K562 (cell line): ENCODE measurements around the gene TMTC2. TPM values are rescaled to one million over a fixed set of nuclear protein-coding genes. Genes with fewer than 3 reads are reported as not detected.

Experiments used
- ATAC-seq: fragments of 200-7000 bp; cut with Tn5 transposase; 3 replicates; pipeline ENCODE4 v1.9.1; 2020; ENCODE audit warnings: moderate library complexity
- BruUV-seq: library from RNA; stranded (reverse); fragments of 400-500 nt; replicated peaks from 2 replicates; lab custom pipeline; 2021; lab: Mats Ljungman, UMichigan
- CTCF ChIA-PET: fragments of 300-600 bp; formaldehyde crosslinking; extraction: SDS; loops from one replicate; lab custom pipeline; 2021; ENCODE audit warnings: low intra/inter-chr PET ratio; lab: Yijun Ruan, JAX
- POLR2A ChIA-PET: fragments of 300-600, 350-650 bp; sonication (Branson Sonifier 250); formaldehyde crosslinking; extraction: SDS; loops from one replicate; lab custom pipeline; 2021; ENCODE audit warnings: antibody characterized with exemption, inconsistent platforms; lab: Yijun Ruan, JAX
- DNase-seq, 4 experiments: peaks; one replicate each; pipeline versions ENCODE4 v3.0.0 to v3.0.0-alpha.2; 2011 to 2018; ENCODE audit warnings: low spot score in 3 of 4, mixed read lengths in 3 of 4; ENCODE audit errors: extremely low read depth in 1 of 4
- FAIRE-seq: peaks from 2 replicates; lab custom pipeline; 2011; peaks lifted over from hg19 to GRCh38; lab: Jason Lieb, UNC
- H2AFZ ChIP-seq: 2 replicates; pipeline ENCODE4 v1.6.0; 2011; ENCODE audit warnings: low read depth, low read length, control low read depth, inconsistent platforms
- H3K27ac ChIP-seq: fragments of 200-600 bp; 3 replicates; pipeline ENCODE4 v1.8.0; 2011; ENCODE audit warnings: low read depth, mild to moderate bottlenecking, control low read depth, inconsistent platforms, low read length, moderate library complexity, mixed read lengths; ENCODE audit errors: extremely low read depth
- H3K27me3 ChIP-seq, 2 experiments: fragments of 300-600 bp in 1 of 2; 2 replicates in 1 of 2; 3 replicates in 1 of 2; pipeline versions ENCODE4 v1.6.0 to v1.8.0; 2011; ENCODE audit warnings: inconsistent platforms in 2 of 2, low read length in 2 of 2, mild to moderate bottlenecking in 1 of 2, mixed read lengths in 1 of 2, moderate library complexity in 1 of 2; ENCODE audit not compliant: control insufficient read depth in 2 of 2, insufficient read depth in 2 of 2
- H3K36me3 ChIP-seq: fragments of 300-600 bp; 3 replicates; pipeline ENCODE4 v1.8.0; 2011; ENCODE audit warnings: mild to moderate bottlenecking, low read length, inconsistent platforms; ENCODE audit not compliant: control insufficient read depth, insufficient read depth
- H3K4me1 ChIP-seq, 2 experiments: fragments of 200-600 bp in 1 of 2; replicated peaks in 1 of 2; 2 replicates in 1 of 2; 3 replicates in 1 of 2; pipeline versions ENCODE4 v1.5.1 to v1.8.0; 2011; ENCODE audit warnings: inconsistent platforms in 2 of 2, low read length in 2 of 2, mild to moderate bottlenecking in 1 of 2, mixed read lengths in 1 of 2, moderate library complexity in 1 of 2; ENCODE audit not compliant: control insufficient read depth in 2 of 2, insufficient read depth in 2 of 2
- H3K4me2 ChIP-seq: 2 replicates; pipeline ENCODE4 v1.6.1; 2011; ENCODE audit warnings: low read length, control low read depth, inconsistent platforms, mixed read lengths; ENCODE audit not compliant: insufficient read depth
- H3K4me3 ChIP-seq: fragments of 200-600 bp; sonication (generic), shearing (Covaris generic); 2 replicates; pipeline ENCODE4 v1.5.1; 2016; ENCODE audit warnings: control low read depth, inconsistent platforms
- H3K79me2 ChIP-seq: fragments of 200-600 bp; 3 replicates; pipeline ENCODE4 v1.8.0; 2011; ENCODE audit warnings: low read length, inconsistent platforms; ENCODE audit not compliant: control insufficient read depth, insufficient read depth
- H3K9ac ChIP-seq, 2 experiments: 2 replicates each; pipeline versions ENCODE4 v1.6.0 to v1.6.1; 2011; ENCODE audit warnings: low read depth in 2 of 2, low read length in 2 of 2, control low read depth in 1 of 2, inconsistent platforms in 1 of 2, mild to moderate bottlenecking in 1 of 2, mixed read lengths in 1 of 2; ENCODE audit not compliant: insufficient read depth in 1 of 2
- H3K9me1 ChIP-seq: one replicate; pipeline ENCODE4 v1.6.0; 2011; ENCODE audit warnings: inconsistent platforms, mild to moderate bottlenecking, low read length, moderate library complexity; ENCODE audit not compliant: control insufficient read depth, insufficient read depth
- H3K9me3 ChIP-seq: replicated peaks from 2 replicates; pipeline ENCODE4 v1.5.1; 2011; ENCODE audit warnings: low read depth, low read length, inconsistent platforms; ENCODE audit not compliant: control insufficient read depth, insufficient read depth
- H4K20me1 ChIP-seq: replicated peaks from 2 replicates; pipeline ENCODE4 v1.6.1; 2011; ENCODE audit warnings: low read length, inconsistent platforms, mixed read lengths; ENCODE audit not compliant: control insufficient read depth, insufficient read depth
- ARID2 ChIP-seq: fragments of 450-650 bp; IDR thresholded peaks from 2 replicates; pipeline ENCODE4 v1.6.1; 2017; ENCODE audit warnings: antibody characterized with exemption, mild to moderate bottlenecking
- COPS2 ChIP-seq: fragments of 450-650 bp; conservative IDR thresholded peaks from 2 replicates; pipeline ENCODE4 v1.6.1; 2016; ENCODE audit warnings: mild to moderate bottlenecking, moderate library complexity
- CREB3L1 ChIP-seq: fragments of 450-650 bp; IDR thresholded peaks from 2 replicates; pipeline ENCODE4 v1.6.1; 2014; ENCODE audit warnings: low read depth, mild to moderate bottlenecking, moderate library complexity, borderline replicate concordance
- DEAF1 ChIP-seq: fragments of 450-650 bp; formaldehyde crosslinking; IDR thresholded peaks from 2 replicates; pipeline ENCODE4 v1.4.0; 2020; ENCODE audit warnings: mild to moderate bottlenecking, moderate library complexity
- E2F3 ChIP-seq: fragments of 250-450 bp; sonication (Bioruptor Pico); IDR thresholded peaks from 2 replicates; pipeline ENCODE4 v1.4.0; 2020; ENCODE audit warnings: mild to moderate bottlenecking
- LCOR ChIP-seq: sonication (generic); formaldehyde crosslinking; IDR thresholded peaks from 2 replicates; pipeline ENCODE4 v1.8.0; 2022; ENCODE audit warnings: mild to moderate bottlenecking, missing genetic modification reagents
- POLR2G ChIP-seq: fragments of 200-400 bp; formaldehyde crosslinking; IDR thresholded peaks from 2 replicates; pipeline ENCODE4 v1.6.1; 2017; ENCODE audit warnings: low read depth, mild to moderate bottlenecking, antibody characterized with exemption, low read length, moderate library complexity
- RBM39 ChIP-seq: fragments of 200-400 bp; formaldehyde crosslinking; optimal IDR thresholded peaks from 2 replicates; pipeline ENCODE3; 2018; ENCODE audit warnings: low read depth, low read length
- ZBTB49 ChIP-seq: sonication (generic); formaldehyde crosslinking; IDR thresholded peaks from 2 replicates; pipeline ENCODE4 v1.8.0; 2022; ENCODE audit warnings: missing genetic modification reagents, mild to moderate bottlenecking, borderline replicate concordance
- ZNF133 ChIP-seq: fragments of 250-450 bp; sonication (Bioruptor Pico); IDR thresholded peaks from 2 replicates; pipeline ENCODE4 v1.4.0; 2020; ENCODE audit warnings: mild to moderate bottlenecking
- ZNF3 ChIP-seq: fragments of 250-450 bp; sonication (Bioruptor Pico); IDR thresholded peaks from 2 replicates; pipeline ENCODE4 v1.5.0; 2021; ENCODE audit warnings: mild to moderate bottlenecking, moderate library complexity
- ZNF41 ChIP-seq: fragments of 250-450 bp; sonication (Bioruptor Pico); conservative IDR thresholded peaks from 2 replicates; pipeline ENCODE4 v1.4.0; 2020; ENCODE audit warnings: mild to moderate bottlenecking
- ZNF436 ChIP-seq: fragments of 250-450, 450-650 bp; sonication (Bioruptor Pico); formaldehyde crosslinking; IDR thresholded peaks from 2 replicates; pipeline ENCODE4 v1.7.0; 2020; ENCODE audit warnings: mild to moderate bottlenecking
- WGBS: fragments of 100-300 bp; shearing (Covaris generic); methylation state at CpG from one replicate; pipeline ENCODE4 v1.1.6; 2016; ENCODE audit warnings: low coverage, mixed read lengths; ENCODE audit not compliant: insufficient coverage; ENCODE audit errors: missing lambda C conversion rate; 5-methylcytosine and 5-hydroxymethylcytosine counted together
- in situ Hi-C: fragments of 300-500 bp; cut with MboI; formaldehyde crosslinking; loops from 4 replicates; pipeline ENCODE4 v1.15.0; 2018; ENCODE audit warnings: inconsistent platforms, mixed read lengths
- intact Hi-C: fragments of 100-400 bp; cut with micrococcal nuclease; formaldehyde crosslinking; loops from 2 replicates; pipeline ENCODE4 v1.14.2; 2022
- polyA plus RNA-seq, 8 experiments: library from polyadenylated mRNA; depleted of rRNA in 4 of 8; stranded (reverse) in 5 of 8; unstranded in 3 of 8; fragments of >200 nt; fragmentation: Nextera tagmentation in 2 of 8; fragmentation: Illumina TruSeq in 1 of 8; extraction: Ambion mirVana in 2 of 8; extraction: Trizol in 1 of 8; gene quantifications; 2 replicates each; pipeline versions ENCODE4 v1.2.1 to v1.2.3, GENCODE V29; 2011 to 2014; ENCODE audit warnings: inconsistent platforms in 1 of 8, missing spikeins in 1 of 8
- total RNA-seq, 7 experiments: library from RNA; depleted of rRNA in 6 of 7; stranded (reverse); fragments of >200 nt in 6 of 7; fragmentation: Illumina TruSeq in 2 of 7; extraction: Trizol in 2 of 7; gene quantifications; 2 replicates each; pipeline versions ENCODE4 v1.2.1 to v1.2.3, GENCODE V29; 2011 to 2021; ENCODE audit warnings: low replicate concordance in 1 of 7
- TF ChIP-seq, protein P1 (sequence below): fragments of 450-650 bp; IDR thresholded peaks from one replicate; pipeline ENCODE4 v1.6.1; 2018; ENCODE audit warnings: mild to moderate bottlenecking, moderate library complexity; ENCODE audit not compliant: partially characterized antibody
- TF ChIP-seq, protein P2 (sequence below): fragments of 250-450 bp; sonication (Bioruptor Pico); IDR thresholded peaks from 2 replicates; pipeline ENCODE4 v1.8.0; 2021; ENCODE audit warnings: mild to moderate bottlenecking, moderate library complexity

Gene TMTC2
- total and polyA plus RNA-seq, 9 of the 15 experiments (the other 6 are each of a cell fraction or from before 2014, with no cell fraction given) = 0.29 to 1.1 (median 0.55) TPM

GRCh38 chr12:83141460-83141994 lies 454.8 kb downstream of the TMTC2 start:
- Histone ChIP-seq H3K4me3 (no peak overlapping the region), H3K9me1 (no peaks in the 10 kb centered on the region), H3K4me1 (no peaks in the 10 kb centered on the region), H3K27me3 (no peaks in the 10 kb centered on the region), H4K20me1 (no peaks in the 10 kb centered on the region), H3K79me2 (no peaks in the 10 kb centered on the region), H3K4me2 (no peak overlapping the region), H3K36me3 (no peaks in the 10 kb centered on the region), H3K9me3 (peaks cover 4% of the 10 kb centered on the region; the same call in 1 of the 2 replicates), H3K27ac (no peak overlapping the region), H3K9ac (no peak overlapping the region), H2AFZ (no peak overlapping the region)
- intact Hi-C loops = no loop called here
- BruUV-seq = no TSS peak
- FAIRE-seq = no peak
- DNase-seq = no peak
- ATAC-seq = no peak
- ChIA-PET POLR2A (no interaction called here), CTCF (no interaction called here)
- WGBS = 20% methylated on average over 5 of the region's 5 CpGs
- in situ Hi-C loops = no loop called here
- no peak for TF ChIP-seq ARID2
- no peak for TF ChIP-seq ZNF41 (CRISPR knock-in tag)
- TF ChIP-seq E2F3 = no peak
- TF ChIP-seq, protein P1, sequence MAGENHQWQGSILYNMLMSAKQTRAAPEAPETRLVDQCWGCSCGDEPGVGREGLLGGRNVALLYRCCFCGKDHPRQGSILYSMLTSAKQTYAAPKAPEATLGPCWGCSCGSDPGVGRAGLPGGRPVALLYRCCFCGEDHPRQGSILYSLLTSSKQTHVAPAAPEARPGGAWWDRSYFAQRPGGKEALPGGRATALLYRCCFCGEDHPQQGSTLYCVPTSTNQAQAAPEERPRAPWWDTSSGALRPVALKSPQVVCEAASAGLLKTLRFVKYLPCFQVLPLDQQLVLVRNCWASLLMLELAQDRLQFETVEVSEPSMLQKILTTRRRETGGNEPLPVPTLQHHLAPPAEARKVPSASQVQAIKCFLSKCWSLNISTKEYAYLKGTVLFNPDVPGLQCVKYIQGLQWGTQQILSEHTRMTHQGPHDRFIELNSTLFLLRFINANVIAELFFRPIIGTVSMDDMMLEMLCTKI = no peak
- TF ChIP-seq LCOR (CRISPR knock-in tag) = no peak
- TF ChIP-seq CREB3L1 = no peak
- no peak for TF ChIP-seq ZNF436 (CRISPR knock-in tag)
- no peak for TF ChIP-seq COPS2
- TF ChIP-seq DEAF1 (CRISPR knock-in tag) = no peak
- TF ChIP-seq ZNF3 (CRISPR knock-in tag) = no peak
- TF ChIP-seq POLR2G = no peak
- TF ChIP-seq, protein P2, sequence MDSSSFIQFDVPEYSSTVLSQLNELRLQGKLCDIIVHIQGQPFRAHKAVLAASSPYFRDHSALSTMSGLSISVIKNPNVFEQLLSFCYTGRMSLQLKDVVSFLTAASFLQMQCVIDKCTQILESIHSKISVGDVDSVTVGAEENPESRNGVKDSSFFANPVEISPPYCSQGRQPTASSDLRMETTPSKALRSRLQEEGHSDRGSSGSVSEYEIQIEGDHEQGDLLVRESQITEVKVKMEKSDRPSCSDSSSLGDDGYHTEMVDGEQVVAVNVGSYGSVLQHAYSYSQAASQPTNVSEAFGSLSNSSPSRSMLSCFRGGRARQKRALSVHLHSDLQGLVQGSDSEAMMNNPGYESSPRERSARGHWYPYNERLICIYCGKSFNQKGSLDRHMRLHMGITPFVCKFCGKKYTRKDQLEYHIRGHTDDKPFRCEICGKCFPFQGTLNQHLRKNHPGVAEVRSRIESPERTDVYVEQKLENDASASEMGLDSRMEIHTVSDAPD (CRISPR knock-in tag) = no peak
- no peak for TF ChIP-seq ZNF133
- TF ChIP-seq ZBTB49 (CRISPR knock-in tag) = no peak
- TF ChIP-seq RBM39 = no peak
